ENCODE data around the gene PCARE.

PCARE gene

GRCh38 chr2:29061616-29062015, 12.7 kb downstream of the PCARE start:
- DNase-seq: no peak

- DNase-seq: no peak
These were observed 13.1 kb downstream of the PCARE start for GRCh38 chr2:29061176-29061575.

DNA sequence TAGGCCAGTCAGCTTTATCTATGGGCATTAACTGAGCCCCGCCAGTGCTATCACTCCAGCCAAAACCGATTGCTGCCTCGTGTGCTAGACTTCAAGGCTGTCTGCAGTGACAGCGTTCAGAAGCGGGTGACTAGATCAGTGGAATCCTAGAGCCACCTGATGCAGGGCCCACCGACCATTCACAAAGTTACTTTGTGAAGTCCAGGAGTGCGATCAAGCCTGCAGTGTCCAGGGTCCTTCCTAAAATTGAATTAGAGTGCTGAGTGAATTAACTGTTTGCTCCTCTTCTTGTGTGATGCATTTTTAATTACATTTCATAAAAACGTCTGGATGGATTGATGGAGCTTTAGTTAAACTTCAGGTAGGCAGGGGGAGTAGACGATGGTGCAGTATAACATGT, 13.9 kb downstream of the PCARE start:
- DNase-seq: no peak

DNA sequence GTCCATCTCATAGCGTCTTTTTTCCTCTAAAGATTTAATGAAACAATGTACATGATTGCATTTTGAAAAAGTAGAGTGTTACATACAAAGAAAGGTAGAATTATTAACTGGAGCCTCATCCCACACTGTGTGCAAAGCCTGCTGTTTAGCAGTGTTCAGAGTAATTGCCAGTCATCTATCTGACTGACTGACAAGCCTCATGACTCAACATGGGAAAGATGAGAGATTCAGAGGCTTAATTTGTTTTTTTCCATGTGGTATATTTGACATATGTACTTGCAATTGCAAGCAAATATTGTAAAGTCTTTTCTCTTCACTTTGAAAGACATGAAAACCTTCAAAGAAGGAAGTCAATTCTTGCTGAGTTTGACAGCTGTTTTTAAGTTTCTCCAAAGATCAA, 14.7 kb downstream of the PCARE start:
- DNase-seq: no peak

DNA sequence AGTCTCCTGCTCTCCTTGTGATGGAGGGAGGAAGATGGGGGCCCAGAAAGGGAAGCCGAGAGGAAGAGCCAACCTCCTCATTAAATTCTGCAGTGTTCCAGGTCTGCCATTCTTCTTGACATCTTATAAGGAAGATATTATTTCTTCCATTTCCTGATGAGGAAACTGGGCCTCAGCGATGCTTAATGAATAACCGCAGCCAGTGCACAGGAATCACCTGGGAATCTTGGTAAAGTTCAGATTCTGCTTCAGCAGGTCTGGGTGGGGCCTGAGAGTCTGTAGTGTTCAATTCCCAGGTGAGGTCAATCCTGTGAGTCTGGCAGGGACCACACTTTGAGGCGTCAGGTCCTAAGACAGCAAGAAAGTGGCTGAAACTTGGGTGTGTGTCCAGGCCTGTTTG, 17.3 kb downstream of the PCARE start:
- DNase-seq: no peak

DNA sequence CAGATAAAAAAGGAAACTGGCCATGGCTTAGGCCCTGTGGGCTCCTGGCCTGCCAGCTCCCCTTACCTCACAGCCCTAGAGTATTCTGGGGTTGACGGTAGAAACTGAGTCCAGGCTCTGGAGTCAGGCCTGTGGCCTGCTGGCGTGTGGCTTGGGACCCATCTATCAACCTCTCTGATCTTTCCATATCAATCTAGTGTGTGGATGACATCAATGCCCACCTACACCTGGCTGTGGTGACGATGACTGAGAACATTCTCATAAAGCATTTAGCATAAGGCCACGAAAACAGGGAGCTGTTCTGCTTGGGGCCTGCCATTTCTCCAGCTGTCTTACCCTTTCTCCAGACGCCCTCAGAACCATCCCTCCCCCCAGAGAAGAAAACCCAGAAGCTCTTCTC, 17.9 kb downstream of the PCARE start:
- DNase-seq: no peak

GRCh38 chr2:29055601-29056000, 18.7 kb downstream of the PCARE start:
- DNase-seq: no peak

- DNase-seq: no peak
These were observed 19.9 kb downstream of the PCARE start for GRCh38 chr2:29054430-29054829.

- DNase-seq: no peak
These were observed 20.5 kb downstream of the PCARE start for GRCh38 chr2:29053670-29054400.

DNA sequence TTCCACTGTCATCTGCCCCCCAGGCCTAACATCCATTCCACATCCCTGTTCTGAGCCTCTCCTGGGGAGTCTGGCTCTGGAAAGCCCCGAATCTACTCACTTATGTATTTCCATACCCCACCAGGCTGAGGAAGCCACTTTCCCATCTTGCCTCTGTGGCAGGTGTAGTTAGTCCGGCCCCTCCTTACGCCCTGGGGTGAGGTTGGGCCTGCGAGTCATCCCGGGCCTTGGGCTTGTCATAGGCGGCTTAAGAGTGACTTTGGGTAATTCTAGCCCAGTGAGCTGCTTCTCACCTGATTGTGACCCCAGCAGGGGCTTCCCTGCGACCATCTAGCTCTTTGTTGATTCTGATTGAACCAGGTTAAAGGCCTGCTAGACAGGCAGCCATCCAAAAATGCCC, 21.1 kb downstream of the PCARE start:
- DNase-seq: no peak

DNA sequence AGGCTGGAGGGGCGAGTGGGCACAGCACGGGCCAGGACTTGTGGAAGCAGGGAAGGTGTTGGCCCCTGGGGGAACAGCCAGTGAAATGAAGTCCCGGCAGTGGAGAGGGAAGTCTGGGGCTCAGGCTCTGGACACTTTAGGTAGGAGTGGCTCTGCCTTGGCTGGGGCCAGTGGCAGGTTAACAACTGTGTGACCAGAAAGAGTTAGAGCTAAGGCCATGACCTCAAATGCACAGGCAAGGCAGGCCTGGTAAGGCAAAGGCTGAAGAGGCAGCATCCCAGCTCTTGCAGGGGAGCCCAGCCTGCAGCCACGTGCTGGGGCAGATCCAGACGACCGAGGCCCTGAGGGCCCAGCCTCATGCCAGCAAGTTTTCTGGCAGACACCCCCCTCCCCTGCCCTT, 21.5 kb downstream of the PCARE start:
- DNase-seq: no peak

GRCh38 chr2:29051730-29052129, 22.6 kb downstream of the PCARE start:
- no peak for DNase-seq

GRCh38 chr2:29050591-29050990, 23.7 kb downstream of the PCARE start:
- no peak for DNase-seq

GRCh38 chr2:29047083-29047845, 27.1 kb downstream of the PCARE start:
- peak; percentile 33 for DNase-seq

GRCh38 chr2:29046321-29046720, 28.0 kb downstream of the PCARE start:
- DNase-seq: no peak

DNA sequence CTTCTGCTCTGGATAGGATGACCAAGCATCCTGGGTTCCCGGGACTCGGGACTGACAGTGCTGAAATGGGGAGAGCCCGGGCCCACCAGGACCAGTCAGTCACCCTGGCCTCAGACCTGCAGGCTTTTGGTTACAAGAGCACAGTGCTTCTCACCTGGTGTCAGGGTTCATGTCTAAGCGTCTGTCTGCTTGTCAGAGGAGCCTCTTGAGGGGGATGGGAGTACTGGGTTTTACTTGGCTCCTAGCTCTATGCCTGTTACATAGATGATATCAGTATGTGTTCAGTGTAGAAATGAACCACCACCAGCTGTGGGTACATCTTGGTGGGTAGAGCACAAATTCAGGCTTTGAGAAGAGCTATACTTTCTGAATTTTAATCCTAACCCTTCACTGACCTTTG, 29.9 kb downstream of the PCARE start:
- no peak for DNase-seq

DNA sequence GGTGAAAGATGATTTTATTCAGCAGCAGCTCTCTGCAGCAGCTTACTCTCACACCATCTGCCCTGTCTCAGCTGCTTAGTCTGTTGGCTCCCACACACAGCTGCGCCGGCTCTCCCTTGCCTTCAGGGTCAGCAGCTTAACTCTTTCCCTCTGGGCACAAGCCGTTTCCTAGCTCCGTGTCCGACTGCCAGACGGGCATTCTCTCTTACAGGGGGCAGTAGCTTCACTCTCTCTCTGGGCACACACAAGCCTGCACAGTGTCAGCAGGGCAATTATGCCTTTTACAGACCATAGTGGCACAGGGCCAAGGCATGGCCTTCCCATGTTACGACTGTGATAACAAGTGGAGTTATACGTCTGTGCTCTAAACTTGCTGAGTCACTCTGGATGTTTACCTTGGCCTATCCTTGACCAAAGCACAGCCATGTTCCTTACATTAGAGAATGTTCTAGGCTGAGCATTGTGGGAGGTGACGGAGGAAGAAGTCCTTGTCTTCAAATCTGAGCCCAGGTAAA, 31.7 kb downstream of the PCARE start:
- DNase-seq: no peak

DNA sequence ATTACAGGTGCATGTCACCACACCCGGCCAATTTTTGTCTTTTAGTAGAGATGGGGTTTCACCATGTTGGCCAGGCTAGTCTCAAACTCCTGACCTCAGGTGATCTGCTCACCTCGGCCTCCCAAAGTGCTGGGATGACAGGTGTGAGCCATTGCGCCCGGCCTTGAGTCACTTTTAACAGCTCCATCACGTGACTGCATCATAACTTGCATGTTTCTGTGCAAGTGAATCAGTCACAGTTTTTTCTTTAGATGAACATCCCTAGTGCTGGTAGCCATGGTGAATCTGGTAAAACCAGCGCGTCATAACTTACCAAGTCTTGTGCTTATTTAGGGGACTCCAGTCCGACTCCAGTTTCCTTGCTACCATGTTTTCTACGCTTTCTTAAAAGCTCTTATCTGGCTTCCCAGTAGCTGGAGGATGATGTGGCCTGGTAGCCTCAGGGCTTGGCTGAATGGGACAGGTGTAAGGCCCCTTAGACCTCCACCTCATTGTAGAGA, 33.1 kb downstream of the PCARE start:
- DNase-seq: no peak

- DNase-seq: no peak
These were observed 33.8 kb downstream of the PCARE start for GRCh38 chr2:29040552-29040951.

- no peak for DNase-seq
These were observed 34.4 kb downstream of the PCARE start for GRCh38 chr2:29039718-29040480.

DNA sequence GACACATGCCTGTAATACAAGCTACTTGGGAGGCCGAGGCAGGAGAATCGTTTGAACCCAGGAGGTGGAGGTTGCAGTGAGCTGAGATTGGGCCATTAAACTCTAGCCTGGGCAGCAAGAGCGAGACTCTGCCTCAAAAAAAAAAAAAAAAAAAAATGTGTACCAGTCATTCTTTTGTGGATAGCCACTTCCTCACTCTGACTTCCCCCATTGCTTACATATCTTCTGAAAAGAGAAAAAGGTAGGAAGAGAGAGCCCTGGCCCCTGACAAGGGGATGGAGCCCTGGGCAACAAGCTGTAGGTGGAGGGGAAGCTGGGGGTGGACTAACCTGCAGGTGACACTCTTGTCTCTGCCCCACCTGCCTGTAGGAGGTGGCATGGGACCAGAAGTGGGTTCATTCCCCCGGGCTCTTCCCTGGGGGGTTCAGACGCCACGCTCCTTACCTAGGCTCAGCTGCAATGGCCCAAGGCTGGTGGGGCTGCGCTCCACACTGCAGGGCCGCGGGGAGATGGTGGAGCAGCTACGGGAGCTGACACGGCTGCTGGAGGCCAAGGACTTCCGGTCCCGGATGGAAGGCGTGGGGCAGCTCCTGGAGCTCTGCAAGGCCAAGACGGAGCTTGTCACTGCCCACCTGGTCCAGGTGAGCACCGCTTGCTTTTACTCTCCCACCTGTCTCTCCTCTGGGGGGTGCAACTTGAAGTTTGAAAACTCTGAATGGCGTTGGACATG, 39.1 kb downstream of the PCARE start:
- no peak for DNase-seq

DNA sequence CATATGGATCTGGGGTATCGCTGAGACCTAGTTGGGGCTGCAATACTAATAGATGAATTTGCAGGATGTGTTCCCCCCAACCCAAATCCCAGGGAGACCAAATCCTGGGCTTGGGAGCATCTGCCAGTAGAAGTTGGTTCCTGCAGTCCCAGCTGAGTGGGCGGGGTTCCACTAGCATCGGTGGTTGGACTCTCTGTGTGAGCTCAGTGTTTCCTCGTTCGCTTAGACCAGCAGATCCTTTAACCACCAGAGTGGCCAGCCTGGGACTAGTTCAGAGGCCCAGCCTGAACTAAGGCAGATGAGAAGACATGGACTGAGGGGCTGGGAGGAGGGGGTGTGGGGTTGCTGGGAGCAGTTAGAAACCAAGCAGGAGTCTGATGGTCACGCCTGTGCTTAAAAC, 40.7 kb downstream of the PCARE start:
- no peak for DNase-seq

- no peak for DNase-seq
These were observed 41.2 kb downstream of the PCARE start for GRCh38 chr2:29033172-29033571.

All from NCI-H510A treated with DMSO at 0.1 percent for 48 hours (cell line).